SK-N-SH treated with all-trans-retinoic acid at 6 μM for 48 hours (cell line): ENCODE measurements around the gene PRKCSH.
"Not testable (repeated sequence)": the region's sequence is repeated elsewhere in the genome, so short reads cannot be mapped to it uniquely, and the experiment has no call there.

Experiments used
- ATAC-seq: fragments of 200-7000 bp; cut with Tn5 transposase; 3 replicates; pipeline ENCODE4 v1.9.1; 2020; ENCODE audit warnings: mild to moderate bottlenecking, moderate library complexity
- ARNTL ChIP-seq: fragments of 450-650 bp; formaldehyde crosslinking; IDR thresholded peaks from 2 replicates; pipeline ENCODE4 v1.5.0; 2020; ENCODE audit warnings: low read depth, mild to moderate bottlenecking, moderate library complexity, borderline replicate concordance
- BACH2 ChIP-seq: fragments of 250-450 bp; sonication (Bioruptor Pico); IDR thresholded peaks from 2 replicates; pipeline ENCODE4 v1.9.0; 2021; ENCODE audit warnings: mild to moderate bottlenecking, borderline replicate concordance
- CREB5 ChIP-seq: fragments of 250-450 bp; sonication (Bioruptor Pico); IDR thresholded peaks from 2 replicates; pipeline ENCODE4 v1.5.1; 2020; ENCODE audit warnings: low read depth, mild to moderate bottlenecking, moderate library complexity
- CSDC2 ChIP-seq: fragments of 250-450 bp; sonication (Bioruptor Pico); IDR thresholded peaks from 2 replicates; pipeline ENCODE4 v1.5.0; 2020; ENCODE audit warnings: mild to moderate bottlenecking, moderate library complexity
- ESRRG ChIP-seq: fragments of 250-450 bp; sonication (Bioruptor Pico); IDR thresholded peaks from 2 replicates; pipeline ENCODE4 v1.6.1; 2021; ENCODE audit warnings: mild to moderate bottlenecking
- GLIS3 ChIP-seq: fragments of 250-450 bp; sonication (Bioruptor Pico); IDR thresholded peaks from 2 replicates; pipeline ENCODE4 v1.5.0; 2020; ENCODE audit warnings: mild to moderate bottlenecking, moderate library complexity
- ISL1 ChIP-seq: fragments of 250-450 bp; sonication (Bioruptor Pico); IDR thresholded peaks from 2 replicates; pipeline ENCODE4 v2.1.2; 2022; ENCODE audit warnings: mild to moderate bottlenecking, moderate library complexity
- OSR1 ChIP-seq: fragments of 250-450 bp; sonication (Bioruptor Pico); IDR thresholded peaks from 2 replicates; pipeline ENCODE4 v1.8.0; 2022; ENCODE audit warnings: moderate library complexity, mild to moderate bottlenecking, inconsistent platforms
- PATZ1 ChIP-seq: fragments of 250-450 bp; sonication (Bioruptor Pico); IDR thresholded peaks from 2 replicates; pipeline ENCODE4 v1.8.0; 2020; ENCODE audit warnings: mild to moderate bottlenecking, moderate library complexity, borderline replicate concordance
- POU6F1 ChIP-seq: fragments of 250-450 bp; sonication (Bioruptor Pico); IDR thresholded peaks from 2 replicates; pipeline ENCODE4 v1.8.0; 2021; ENCODE audit warnings: low read depth, mild to moderate bottlenecking, moderate library complexity, borderline replicate concordance
- RARB ChIP-seq: fragments of 250-450 bp; sonication (Bioruptor Pico); IDR thresholded peaks from 2 replicates; pipeline ENCODE4 v1.8.0; 2021; ENCODE audit warnings: mild to moderate bottlenecking, moderate library complexity
- SNAI2 ChIP-seq: fragments of 250-450 bp; sonication (Bioruptor Pico); IDR thresholded peaks from 2 replicates; pipeline ENCODE4 v1.5.0; 2020; ENCODE audit warnings: mild to moderate bottlenecking, moderate library complexity
- TCF4 ChIP-seq: fragments of 250-450 bp; sonication (Bioruptor Pico); IDR thresholded peaks from 2 replicates; pipeline ENCODE4 v1.8.0; 2021; ENCODE audit warnings: mild to moderate bottlenecking, moderate library complexity, borderline replicate concordance
- TOX ChIP-seq: fragments of 250-450 bp; sonication (Bioruptor Pico); IDR thresholded peaks from 2 replicates; pipeline ENCODE4 v1.8.0; 2021; ENCODE audit warnings: mild to moderate bottlenecking, moderate library complexity, borderline replicate concordance
- ZFP30 ChIP-seq: fragments of 450-650 bp; formaldehyde crosslinking; IDR thresholded peaks from 2 replicates; pipeline ENCODE4 v1.5.0; 2022; ENCODE audit warnings: mild to moderate bottlenecking, moderate library complexity
- ZNF70 ChIP-seq: fragments of 450-650 bp; formaldehyde crosslinking; IDR thresholded peaks from 2 replicates; pipeline ENCODE4 v1.5.0; 2020; ENCODE audit warnings: mild to moderate bottlenecking, moderate library complexity
- TF ChIP-seq, protein P1 (sequence below): fragments of 250-450 bp; sonication (Bioruptor Pico); IDR thresholded peaks from 2 replicates; pipeline ENCODE4 v1.5.0; 2020; ENCODE audit warnings: mild to moderate bottlenecking, moderate library complexity

PRKCSH gene

GRCh38 chr19:11423791-11424181 is 11.6 kb upstream of the PRKCSH start:
- no peak for TF ChIP-seq CREB5
- TF ChIP-seq CSDC2 (CRISPR knock-in tag), result no peak
- TF ChIP-seq ARNTL (CRISPR knock-in tag), result no peak
- no peak for TF ChIP-seq GLIS3
- no peak for TF ChIP-seq ZNF70 (CRISPR knock-in tag)
- no peak for TF ChIP-seq ISL1 (CRISPR knock-in tag)
- no peak for TF ChIP-seq OSR1 (CRISPR knock-in tag)
- ATAC-seq, result no peak

GRCh38 chr19:11425719-11426457 is 9.5 kb upstream of the PRKCSH start:
- ATAC-seq, result no peak
- TF ChIP-seq ESRRG (CRISPR knock-in tag), result no peak
- no peak for TF ChIP-seq POU6F1
- TF ChIP-seq PATZ1 (CRISPR knock-in tag), result no peak
- TF ChIP-seq RARB (CRISPR knock-in tag), result no peak
- TF ChIP-seq OSR1 (CRISPR knock-in tag), result no peak
- no peak for TF ChIP-seq ZNF70 (CRISPR knock-in tag)
- no peak for TF ChIP-seq TOX (CRISPR knock-in tag)
- no peak for TF ChIP-seq TCF4 (CRISPR knock-in tag)
- TF ChIP-seq CSDC2 (CRISPR knock-in tag), result no peak
- no peak for TF ChIP-seq SNAI2 (CRISPR knock-in tag)
- no peak for TF ChIP-seq BACH2 (CRISPR knock-in tag)
- TF ChIP-seq, all 23 proteins: peak for 0

- TF ChIP-seq ARNTL (CRISPR knock-in tag) (no peak), RARB (CRISPR knock-in tag) (no peak), SNAI2 (CRISPR knock-in tag) (no peak), ZFP30 (no peak), POU6F1 (no peak)
- TF ChIP-seq, protein P1, sequence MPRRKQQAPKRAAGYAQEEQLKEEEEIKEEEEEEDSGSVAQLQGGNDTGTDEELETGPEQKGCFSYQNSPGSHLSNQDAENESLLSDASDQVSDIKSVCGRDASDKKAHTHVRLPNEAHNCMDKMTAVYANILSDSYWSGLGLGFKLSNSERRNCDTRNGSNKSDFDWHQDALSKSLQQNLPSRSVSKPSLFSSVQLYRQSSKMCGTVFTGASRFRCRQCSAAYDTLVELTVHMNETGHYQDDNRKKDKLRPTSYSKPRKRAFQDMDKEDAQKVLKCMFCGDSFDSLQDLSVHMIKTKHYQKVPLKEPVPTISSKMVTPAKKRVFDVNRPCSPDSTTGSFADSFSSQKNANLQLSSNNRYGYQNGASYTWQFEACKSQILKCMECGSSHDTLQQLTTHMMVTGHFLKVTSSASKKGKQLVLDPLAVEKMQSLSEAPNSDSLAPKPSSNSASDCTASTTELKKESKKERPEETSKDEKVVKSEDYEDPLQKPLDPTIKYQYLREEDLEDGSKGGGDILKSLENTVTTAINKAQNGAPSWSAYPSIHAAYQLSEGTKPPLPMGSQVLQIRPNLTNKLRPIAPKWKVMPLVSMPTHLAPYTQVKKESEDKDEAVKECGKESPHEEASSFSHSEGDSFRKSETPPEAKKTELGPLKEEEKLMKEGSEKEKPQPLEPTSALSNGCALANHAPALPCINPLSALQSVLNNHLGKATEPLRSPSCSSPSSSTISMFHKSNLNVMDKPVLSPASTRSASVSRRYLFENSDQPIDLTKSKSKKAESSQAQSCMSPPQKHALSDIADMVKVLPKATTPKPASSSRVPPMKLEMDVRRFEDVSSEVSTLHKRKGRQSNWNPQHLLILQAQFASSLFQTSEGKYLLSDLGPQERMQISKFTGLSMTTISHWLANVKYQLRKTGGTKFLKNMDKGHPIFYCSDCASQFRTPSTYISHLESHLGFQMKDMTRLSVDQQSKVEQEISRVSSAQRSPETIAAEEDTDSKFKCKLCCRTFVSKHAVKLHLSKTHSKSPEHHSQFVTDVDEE (CRISPR knock-in tag), result no peak
- ATAC-seq, result no peak
These were observed 8.8 kb upstream of the PRKCSH start for GRCh38 chr19:11426656-11427055.

GRCh38 chr19:11433526-11433925 is 1.9 kb upstream of the PRKCSH start:
- ATAC-seq, result not testable (repeated sequence)
